ENCODE data around the gene RTF1. TPM values are rescaled to one million over a fixed set of nuclear protein-coding genes. Genes with fewer than 3 reads are reported as not detected.

The RTF1 gene
- total RNA-seq, 1 donor, result 29.5 TPM

- H3K4me3 ChIP-seq (ENCODE audit: low read depth, low read length), result peak within 1 kb of the TSS; percentile 64
- DNase-seq (ENCODE audit: low read depth), result peak; percentile 40
- TF ChIP-seq CTCF (IDR thresholded peaks at IDR 0.05; ENCODE audit: insufficient read depth, low read length), result no peak
Measured at GRCh38 chr15:41493205-41493901, 76.5 kb downstream of the RTF1 start, which contains the start of gene ITPKA. Gene ITPKA, plus strand, starts transcription at chr15:41493874. Its CDS starts 54 bp downstream, at chr15:41493928.

GRCh38 chr15:41493902-41494189 is 77.0 kb downstream of the RTF1 start:
- DNase-seq (ENCODE audit: low read depth), result no peak
- H3K4me3 ChIP-seq (ENCODE audit: low read depth, low read length), result peak overlapping the region; percentile 64
- no peak for TF ChIP-seq CTCF (IDR thresholded peaks at IDR 0.05; ENCODE audit: insufficient read depth, low read length)

DNA sequence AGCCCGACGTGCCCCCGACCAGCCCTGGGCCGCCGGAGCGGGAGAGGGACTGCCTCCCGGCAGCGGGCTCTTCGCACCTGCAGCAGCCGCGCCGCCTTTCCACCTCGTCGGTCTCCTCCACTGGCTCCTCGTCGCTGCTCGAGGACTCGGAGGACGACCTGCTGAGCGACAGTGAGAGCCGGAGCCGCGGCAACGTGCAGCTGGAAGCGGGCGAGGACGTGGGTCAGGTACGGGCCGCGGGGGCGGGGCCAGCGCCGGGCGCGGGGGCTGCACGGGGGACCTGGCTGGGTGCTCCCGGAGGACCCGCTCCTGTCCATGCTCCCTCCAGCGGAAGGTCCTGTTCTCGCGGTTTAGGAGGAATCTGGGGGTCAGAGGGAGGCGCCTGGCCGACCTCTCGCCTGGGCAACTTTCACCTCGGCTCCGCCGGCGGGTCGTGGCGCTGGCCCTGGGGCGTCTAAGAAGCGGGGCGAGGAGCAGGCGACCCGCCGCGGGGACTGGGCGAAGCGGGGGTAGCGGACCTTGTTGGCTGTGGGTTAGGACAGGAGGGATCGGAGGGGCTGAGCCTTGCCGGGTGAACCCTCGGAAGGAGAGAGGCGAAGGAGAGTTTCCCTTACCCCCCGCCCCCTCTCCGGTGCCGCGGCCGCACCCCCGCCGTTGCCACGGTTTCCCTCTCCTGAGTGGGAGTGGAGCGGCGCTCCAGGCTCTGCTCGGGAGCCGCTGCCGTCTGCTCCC is 77.5 kb downstream of the RTF1 start:
- TF ChIP-seq CTCF (IDR thresholded peaks at IDR 0.05; ENCODE audit: insufficient read depth, low read length), result no peak
- H3K4me3 ChIP-seq (ENCODE audit: low read depth, low read length), result peak overlapping the region; percentile 35
- DNase-seq (ENCODE audit: low read depth), result no peak

GRCh38 chr15:41494922-41495735 is 78.2 kb downstream of the RTF1 start:
- no peak for TF ChIP-seq CTCF (IDR thresholded peaks at IDR 0.05; ENCODE audit: insufficient read depth, low read length)
- no peak overlapping the region for H3K4me3 ChIP-seq (ENCODE audit: low read depth, low read length)
- DNase-seq (ENCODE audit: low read depth), result no peak

GRCh38 chr15:41495736-41496599 is 79.1 kb downstream of the RTF1 start:
- no peak for DNase-seq (ENCODE audit: low read depth)
- no peak for TF ChIP-seq CTCF (IDR thresholded peaks at IDR 0.05; ENCODE audit: insufficient read depth, low read length)
- H3K4me3 ChIP-seq (ENCODE audit: low read depth, low read length), result no peak overlapping the region

DNA sequence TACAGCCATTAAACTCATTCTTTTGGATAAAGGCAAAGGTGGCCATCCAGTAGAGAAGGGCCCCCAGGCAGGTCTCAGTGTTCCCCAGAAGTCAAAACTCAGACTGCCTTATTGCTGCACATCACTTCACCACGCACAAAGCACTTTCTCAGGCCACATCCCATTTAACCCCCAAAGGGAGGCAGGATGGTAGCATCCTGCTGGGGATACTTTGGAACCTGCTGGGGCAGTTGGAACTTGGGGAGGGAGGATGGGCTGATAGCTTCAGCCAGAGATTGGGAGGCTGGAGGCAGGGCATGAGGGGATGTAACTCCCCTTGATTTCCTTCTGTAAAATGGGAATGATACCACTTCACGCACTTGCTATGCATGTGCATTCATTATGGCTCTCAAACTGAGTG is 81.8 kb downstream of the RTF1 start:
- H3K4me3 ChIP-seq (ENCODE audit: low read depth, low read length), result no peak overlapping the region
- no peak for DNase-seq (ENCODE audit: low read depth)
- TF ChIP-seq CTCF (IDR thresholded peaks at IDR 0.05; ENCODE audit: insufficient read depth, low read length), result no peak
